Stimulated activated CD4-positive, alpha-beta T cell treated with anti-CD3 and anti-CD28 coated beads, Interleukin-15, amount 100 ng/mL, for 1 hour (primary cell): ENCODE results near the gene ANKRD31.

Experiments used
- DNase-seq, 2 donors: peaks; one replicate each; pipeline ENCODE4 v3.0.0-alpha.2; 2020; ENCODE audit warnings: low read depth in 1 of 2, low spot score in 1 of 2

ANKRD31 gene

GRCh38 chr5:75044406-75044805, 192.3 kb downstream of the ANKRD31 start:
- DNase-seq: no peak

- DNase-seq: no peak
Measured at GRCh38 chr5:75043633-75044264, 192.9 kb downstream of the ANKRD31 start.

DNA sequence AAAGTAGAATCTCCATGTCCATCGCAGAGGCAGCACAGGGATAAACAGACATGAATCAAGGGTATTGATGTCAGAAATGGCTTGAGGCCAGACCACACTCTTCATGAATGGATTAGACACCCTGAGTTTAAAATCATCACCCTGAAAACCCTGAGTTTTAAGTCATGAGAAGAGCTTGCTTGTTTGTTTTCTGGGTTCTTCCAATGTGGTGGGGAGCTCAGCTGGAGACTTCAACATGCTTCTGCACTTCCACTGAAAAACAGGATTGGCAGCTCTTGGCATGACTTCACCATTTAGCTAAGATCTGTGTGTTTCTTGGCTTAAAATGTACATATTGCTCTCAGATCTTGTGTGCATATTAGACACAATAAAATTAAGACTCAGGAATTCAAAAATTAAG, 194.2 kb downstream of the ANKRD31 start:
- DNase-seq: no peak

- DNase-seq: no peak
Measured at GRCh38 chr5:75040973-75041372, 195.7 kb downstream of the ANKRD31 start.

DNA sequence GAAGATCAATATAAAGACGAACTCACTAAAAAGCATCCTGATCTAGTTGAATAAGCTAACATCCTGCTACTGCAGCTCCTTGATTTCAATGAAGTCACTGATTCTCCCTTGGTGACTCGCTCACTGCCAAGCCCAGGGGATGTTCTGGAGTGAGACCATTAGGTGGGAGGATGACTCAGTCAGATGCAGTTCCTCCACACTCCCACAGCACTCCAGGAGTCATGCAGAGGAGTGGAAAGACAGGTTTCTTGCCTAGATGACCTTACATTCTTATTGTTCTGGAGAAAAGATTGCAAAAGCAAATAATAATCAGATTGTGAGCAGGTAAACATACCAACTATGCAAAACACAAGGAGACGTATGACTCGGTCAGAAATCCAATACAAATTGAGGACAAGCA, 199.6 kb downstream of the ANKRD31 start:
- no peak for DNase-seq

DNA sequence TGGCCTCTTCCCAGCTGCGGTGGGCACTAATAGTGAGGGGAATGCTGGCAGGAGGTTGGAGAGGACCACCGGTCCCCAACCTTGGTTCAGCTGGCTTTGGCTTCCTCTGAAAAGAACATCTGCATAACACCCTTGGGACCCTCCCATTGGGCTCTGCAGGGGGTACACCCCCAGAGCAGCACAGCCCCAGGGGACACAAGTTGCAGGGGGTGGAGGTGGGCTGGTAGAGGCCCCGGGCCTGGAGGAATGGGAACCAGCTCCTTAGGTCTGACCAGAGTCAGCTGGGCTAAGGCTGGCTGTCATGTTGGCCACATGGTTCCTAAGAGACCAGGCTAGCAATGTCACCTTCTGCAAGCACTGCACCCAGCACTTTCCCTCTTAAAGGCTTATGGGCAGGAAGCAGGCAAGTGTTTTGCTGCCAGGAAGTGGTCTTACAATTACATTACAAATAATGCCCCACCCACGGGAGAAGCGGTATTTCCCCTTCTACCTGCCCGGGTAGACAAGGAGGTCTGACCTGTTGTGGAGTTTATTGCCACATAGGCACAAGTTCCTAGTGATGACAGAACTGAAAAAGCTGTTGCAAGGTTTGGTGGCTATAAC, 202.4 kb downstream of the ANKRD31 start:
- DNase-seq: no peak

- no peak for DNase-seq
Measured at GRCh38 chr5:75031366-75031765, 205.3 kb downstream of the ANKRD31 start.

GRCh38 chr5:75028090-75028489, 208.6 kb downstream of the ANKRD31 start:
- DNase-seq: no peak

DNA sequence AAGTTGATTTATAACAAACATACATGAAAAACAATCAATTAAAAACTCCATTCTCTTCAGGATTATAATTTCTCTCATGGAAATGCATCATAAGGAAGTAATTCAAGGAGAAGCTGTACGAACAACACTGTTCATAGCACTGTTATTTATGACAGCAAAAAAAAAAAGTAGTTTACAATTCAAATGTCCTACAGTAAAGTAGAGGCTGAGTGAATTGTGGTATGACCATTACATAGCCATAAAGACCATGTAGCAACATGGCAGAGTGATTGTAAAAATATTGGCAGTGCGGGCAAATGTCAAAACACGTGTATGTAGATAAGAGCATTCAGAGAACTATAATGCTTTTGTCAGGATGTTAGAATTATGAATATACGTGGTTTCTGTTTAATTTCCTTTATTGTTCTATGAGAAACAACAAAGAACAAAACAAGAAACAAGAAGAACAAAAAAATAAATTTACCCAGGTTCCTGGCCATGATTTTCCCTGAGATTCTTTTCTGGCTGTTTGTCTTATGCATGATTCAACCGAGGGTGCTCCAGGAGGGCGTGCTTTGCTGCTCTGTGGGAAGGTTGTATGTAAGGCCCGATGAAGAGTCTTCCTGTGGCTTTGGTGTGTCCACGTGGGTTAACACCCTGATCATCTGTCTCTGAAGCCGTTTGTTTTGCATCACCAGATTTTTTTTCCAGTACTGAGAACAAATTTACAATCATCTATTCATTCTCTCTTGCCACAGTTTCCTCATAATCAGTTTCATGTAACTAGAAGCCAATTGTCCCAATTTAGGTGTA, 213.1 kb downstream of the ANKRD31 start:
- DNase-seq: no peak

GRCh38 chr5:75021800-75022199, 214.9 kb downstream of the ANKRD31 start:
- DNase-seq: no peak

GRCh38 chr5:75021219-75021618, 215.5 kb downstream of the ANKRD31 start:
- DNase-seq: no peak

GRCh38 chr5:75020016-75020656, 216.5 kb downstream of the ANKRD31 start:
- DNase-seq: no peak

GRCh38 chr5:75018805-75019587, 217.7 kb downstream of the ANKRD31 start:
- no peak for DNase-seq
